H1 (cell line): Measurements from ENCODE around the gene NOC4L. TPM values are rescaled to one million over a fixed set of nuclear protein-coding genes. Genes with fewer than 3 reads are reported as not detected.

ENCODE experiments used
- BACH1 ChIP-seq: IDR thresholded peaks from 2 replicates; pipeline ENCODE4 v1.6.1; 2012; ENCODE audit warnings: low read length, improper control_type of control experiment
- BCL11A ChIP-seq, 2 experiments: IDR thresholded peaks; one replicate each; pipeline ENCODE4 v1.6.1; 2011; ENCODE audit warnings: low read depth in 2 of 2, low read length in 2 of 2, mild to moderate bottlenecking in 2 of 2
- CHD7 ChIP-seq: fragments of 300-600 bp; sonication (generic); IDR thresholded peaks from 2 replicates; pipeline ENCODE4 v1.7.1; 2012; ENCODE audit warnings: low read length, moderate library complexity, mild to moderate bottlenecking, inconsistent platforms; ENCODE audit not compliant: insufficient replicate concordance
- CTBP2 ChIP-seq: IDR thresholded peaks from 2 replicates; pipeline ENCODE4 v1.7.0; 2011; ENCODE audit warnings: borderline replicate concordance, mild to moderate bottlenecking, moderate library complexity, mixed read lengths, low read length; ENCODE audit not compliant: insufficient read depth, insufficient read length
- CTCF ChIP-seq, 3 experiments: IDR thresholded peaks; 1 replicate in 2 of 3; 2 replicates in 1 of 3; pipeline versions ENCODE4 v1.5.1 to v1.6.1; 2011; ENCODE audit warnings: low read length in 3 of 3, mild to moderate bottlenecking in 3 of 3, inconsistent platforms in 2 of 3, low read depth in 1 of 3, moderate library complexity in 1 of 3; ENCODE audit not compliant: insufficient read depth in 1 of 3; ENCODE audit errors: control extremely low read depth in 1 of 3
- MAX ChIP-seq: IDR thresholded peaks from 2 replicates; pipeline ENCODE4 v1.6.1; 2012; ENCODE audit warnings: inconsistent platforms
- NRF1 ChIP-seq: IDR thresholded peaks from 2 replicates; pipeline ENCODE4 v1.6.1; 2011; ENCODE audit warnings: mild to moderate bottlenecking, low read depth, low read length, improper control_type of control experiment
- SUZ12 ChIP-seq: fragments of 200-600 bp; sonication (generic); IDR thresholded peaks from 2 replicates; pipeline ENCODE4 v1.6.1; 2012; ENCODE audit warnings: mild to moderate bottlenecking, inconsistent platforms, low read length, moderate library complexity, mixed read lengths
- TCF12 ChIP-seq: IDR thresholded peaks from 2 replicates; pipeline ENCODE4 v1.6.1; 2011; ENCODE audit warnings: low read depth, mild to moderate bottlenecking, low read length
- polyA plus RNA-seq, 7 experiments: library from polyadenylated mRNA; depleted of rRNA in 3 of 7; stranded (reverse) in 5 of 7; unstranded in 2 of 7; fragments of >200 nt in 5 of 7; fragments of 200-250 nt in 2 of 7; gene quantifications; 1 replicate in 5 of 7; 2 replicates in 1 of 7; 4 replicates in 1 of 7; pipeline versions ENCODE4 v1.2.1 to v1.2.3, GENCODE V29; 2011 to 2013; ENCODE audit warnings: missing spikeins in 2 of 7, mixed read lengths in 2 of 7
- total RNA-seq: library from RNA; stranded (reverse); fragmentation: NEBNext Ultra II Directional; extraction: Animal tissue kit (Norgen Biotek cat#: 25700); gene quantifications from 2 replicates; pipeline ENCODE4 v1.2.1, GENCODE V29; 2021

The NOC4L gene
- total and polyA plus RNA-seq, 2 of the 8 experiments (the other 6 are each of a cell fraction or from before 2014, with no cell fraction given), result 26.8 to 40.3 TPM

GRCh38 chr12:132152953-132153352 lies 8.7 kb downstream of the NOC4L start (continued):
- TF ChIP-seq CHD7 (no peak), CTCF (IDR thresholded peaks at IDR 0.05; ENCODE audit: control extremely low read depth in 1 of 3, insufficient read depth in 1 of 3, low read depth in 1 of 3, low read length in 3 of 3) (no peak), TCF12 (no peak), MAX (no peak), BACH1 (no peak), CTBP2 (no peak), BCL11A (IDR thresholded peaks at IDR 0.05; ENCODE audit: low read depth in 2 of 2, low read length in 2 of 2) (no peak), NRF1 (no peak), SUZ12 (no peak)
